ENCODE results near the gene RPL22. TPM values are rescaled to one million over a fixed set of nuclear protein-coding genes. Genes with fewer than 3 reads are reported as not detected.
A peak's percentile ranks its signal among the peaks of the same experiment; 100 is the strongest.

RPL22 gene
- total RNA-seq, 1 experiment from 2014 or later, result 309 TPM

- no TSS peak for BruUV-seq (replicated peaks)
- in situ Hi-C loops (cut with HindIII; ENCODE audit: low pct_unique_long_range_greater_than_20kb, low sequenced_read_pairs), result no loop called here
- ATAC-seq, result no peak
- peak overlapping the region; percentile 76; the same call in 1 of the 2 replicates for H3K27ac ChIP-seq (ENCODE audit: low read length)
- H3K4me3 ChIP-seq (ENCODE audit: low read depth in 2 of 2, low read length in 2 of 2), result no peak overlapping the region
- no peaks in the 10 kb centered on the region for H3K27me3 ChIP-seq (ENCODE audit: control insufficient read depth, insufficient read depth, low read length)
- no peaks in the 10 kb centered on the region for H3K9me3 ChIP-seq (ENCODE audit: control insufficient read depth, insufficient read depth, low read depth, low read length)
- TF ChIP-seq CTCF (IDR thresholded peaks at IDR 0.05), result no peak
- TF ChIP-seq REST (IDR thresholded peaks at IDR 0.05; ENCODE audit: insufficient read depth in 1 of 2, low read depth in 2 of 2, low read length in 1 of 2), result no peak
- TF ChIP-seq POLR2AphosphoS5 (IDR thresholded peaks at IDR 0.05; ENCODE audit: low read depth, low read length), result no peak
- no peak for TF ChIP-seq SIN3A (IDR thresholded peaks at IDR 0.05; ENCODE audit: borderline replicate concordance, insufficient read depth, low read depth, low read length)
- TF ChIP-seq TCF7L2 (IDR thresholded peaks at IDR 0.05; ENCODE audit: low read depth, low read length), result no peak
- ChIA-PET POLR2A (no interaction called here), CTCF (no interaction called here)
- DNase-seq (ENCODE audit: low read depth, low spot score), result no peak
- peaks cover 37% of the 10 kb centered on the region for H3K4me1 ChIP-seq (ENCODE audit: control insufficient read depth, insufficient read depth, low read length)
- no peaks in the 10 kb centered on the region for H3K36me3 ChIP-seq (ENCODE audit: control insufficient read depth, insufficient read depth, low read length)
- intact Hi-C loops (cut with micrococcal nuclease; ENCODE audit: unreplicated experiment), result no loop called here
These were observed 29.2 kb downstream of the RPL22 start for GRCh38 chr1:6170116-6170741.

- TF ChIP-seq CTCF (IDR thresholded peaks at IDR 0.05) (no peak), TCF7L2 (IDR thresholded peaks at IDR 0.05; ENCODE audit: low read depth, low read length) (no peak), SIN3A (IDR thresholded peaks at IDR 0.05; ENCODE audit: borderline replicate concordance, insufficient read depth, low read depth, low read length) (no peak), POLR2AphosphoS5 (IDR thresholded peaks at IDR 0.05; ENCODE audit: low read depth, low read length) (no peak), REST (IDR thresholded peaks at IDR 0.05; ENCODE audit: insufficient read depth in 1 of 2, low read depth in 2 of 2, low read length in 1 of 2) (no peak)
- Histone ChIP-seq H3K27me3 (ENCODE audit: control insufficient read depth, insufficient read depth, low read length) (no peaks in the 10 kb centered on the region), H3K9me3 (ENCODE audit: control insufficient read depth, insufficient read depth, low read depth, low read length) (no peaks in the 10 kb centered on the region), H3K4me1 (ENCODE audit: control insufficient read depth, insufficient read depth, low read length) (peaks cover 37% of the 10 kb centered on the region), H3K27ac (ENCODE audit: low read length) (no peak overlapping the region), H3K4me3 (ENCODE audit: low read depth in 2 of 2, low read length in 2 of 2) (no peak overlapping the region), H3K36me3 (ENCODE audit: control insufficient read depth, insufficient read depth, low read length) (no peaks in the 10 kb centered on the region)
- in situ Hi-C loops (cut with HindIII; ENCODE audit: low pct_unique_long_range_greater_than_20kb, low sequenced_read_pairs), result no loop called here
- no TSS peak for BruUV-seq (replicated peaks)
- ChIA-PET CTCF (no interaction called here), POLR2A (no interaction called here)
- no peak for DNase-seq (ENCODE audit: low read depth, low spot score)
- intact Hi-C loops (cut with micrococcal nuclease; ENCODE audit: unreplicated experiment), result no loop called here
- no peak for ATAC-seq
These were observed 30.3 kb downstream of the RPL22 start for GRCh38 chr1:6168947-6169586.

All from Panc1 (cell line).